GM12873 (cell line): ENCODE measurements around the gene GALNT12.

Source experiments
- CTCF ChIP-seq: IDR thresholded peaks from 2 replicates; pipeline ENCODE4 v1.5.1; 2012; ENCODE audit warnings: low read depth, mild to moderate bottlenecking, moderate library complexity, low read length, control low read depth; ENCODE audit not compliant: insufficient read depth; ENCODE audit errors: missing control alignments

The GALNT12 gene

GRCh38 chr9:98777618-98778017 is 29.9 kb upstream of the GALNT12 start:
- TF ChIP-seq CTCF: no peak

GRCh38 chr9:98778251-98778650 is 29.2 kb upstream of the GALNT12 start:
- no peak for TF ChIP-seq CTCF

GRCh38 chr9:98778711-98779530 is 28.5 kb upstream of the GALNT12 start:
- no peak for TF ChIP-seq CTCF

- no peak for TF ChIP-seq CTCF
Measured at GRCh38 chr9:98780059-98780749, 27.3 kb upstream of the GALNT12 start.

- no peak for TF ChIP-seq CTCF
Measured at GRCh38 chr9:98781588-98782383, 25.7 kb upstream of the GALNT12 start.

- TF ChIP-seq CTCF: no peak
Measured at GRCh38 chr9:98783518-98784226, 23.8 kb upstream of the GALNT12 start.
